ENCODE results near the gene WDR11. TPM values are rescaled to one million over a fixed set of nuclear protein-coding genes. Genes with fewer than 3 reads are reported as not detected.
A peak's percentile ranks its signal among the peaks of the same experiment; 100 is the strongest.

Gene WDR11
- total and polyA plus RNA-seq, 2 donors from 2014 or later: 20.5 to 60.8 TPM

DNA sequence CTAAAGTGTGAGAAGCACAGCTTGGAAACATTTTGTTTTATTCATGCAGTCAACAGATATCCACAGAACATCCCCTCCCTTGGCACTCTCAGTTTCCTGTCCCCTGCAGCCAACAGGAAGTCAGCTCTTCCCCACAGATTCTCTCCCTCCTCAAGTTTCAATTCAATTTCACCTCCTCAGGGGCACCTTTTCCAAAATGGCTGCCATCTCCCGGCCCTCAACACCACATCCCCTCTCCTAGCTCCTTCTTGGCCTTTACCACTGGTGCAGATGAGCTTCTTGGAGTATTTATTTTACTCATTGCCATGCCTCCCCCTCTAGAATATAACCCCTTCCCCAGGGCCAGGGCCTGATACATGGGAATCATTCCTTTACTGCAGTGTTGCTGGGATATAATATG is 94.0 kb downstream of the WDR11 start:
- intact Hi-C loops (cut with DNase I): loop anchor here (5.0 to 10.0 kb wide), 3 partner anchors 657 to 950 kb away; no protein-coding TSS in a partner anchor
- Histone ChIP-seq H3K4me3 (ENCODE audit: low read length in 3 of 3) (no peak overlapping the region), H3K9me3 (ENCODE audit: control insufficient read depth in 2 of 3, insufficient read depth in 1 of 3, low read length in 3 of 3) (no peaks in the 10 kb centered on the region), H3K36me3 (ENCODE audit: control insufficient read depth in 2 of 3, insufficient read depth in 3 of 3, low read length in 3 of 3) (no peaks in the 10 kb centered on the region), H3K27ac (ENCODE audit: low read depth in 2 of 2, low read length in 2 of 2) (no peak overlapping the region), H3K4me1 (ENCODE audit: control insufficient read depth in 2 of 3, insufficient read depth in 2 of 3, low read depth in 1 of 3, low read length in 3 of 3) (peaks cover 0 to 4% (median 3%) of the 10 kb centered on the region in 3 donors), H3K27me3 (ENCODE audit: control insufficient read depth, insufficient read depth, low read length) (no peaks in the 10 kb centered on the region), H3K9ac (ENCODE audit: low read length in 3 of 3) (no peak overlapping the region)
- FAIRE-seq (no peak), DNase-seq (no peak)
- TF ChIP-seq, protein P1, sequence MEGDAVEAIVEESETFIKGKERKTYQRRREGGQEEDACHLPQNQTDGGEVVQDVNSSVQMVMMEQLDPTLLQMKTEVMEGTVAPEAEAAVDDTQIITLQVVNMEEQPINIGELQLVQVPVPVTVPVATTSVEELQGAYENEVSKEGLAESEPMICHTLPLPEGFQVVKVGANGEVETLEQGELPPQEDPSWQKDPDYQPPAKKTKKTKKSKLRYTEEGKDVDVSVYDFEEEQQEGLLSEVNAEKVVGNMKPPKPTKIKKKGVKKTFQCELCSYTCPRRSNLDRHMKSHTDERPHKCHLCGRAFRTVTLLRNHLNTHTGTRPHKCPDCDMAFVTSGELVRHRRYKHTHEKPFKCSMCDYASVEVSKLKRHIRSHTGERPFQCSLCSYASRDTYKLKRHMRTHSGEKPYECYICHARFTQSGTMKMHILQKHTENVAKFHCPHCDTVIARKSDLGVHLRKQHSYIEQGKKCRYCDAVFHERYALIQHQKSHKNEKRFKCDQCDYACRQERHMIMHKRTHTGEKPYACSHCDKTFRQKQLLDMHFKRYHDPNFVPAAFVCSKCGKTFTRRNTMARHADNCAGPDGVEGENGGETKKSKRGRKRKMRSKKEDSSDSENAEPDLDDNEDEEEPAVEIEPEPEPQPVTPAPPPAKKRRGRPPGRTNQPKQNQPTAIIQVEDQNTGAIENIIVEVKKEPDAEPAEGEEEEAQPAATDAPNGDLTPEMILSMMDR (IDR thresholded peaks at IDR 0.05; ENCODE audit: borderline replicate concordance, extremely low read depth, insufficient read depth): no peak

DNA sequence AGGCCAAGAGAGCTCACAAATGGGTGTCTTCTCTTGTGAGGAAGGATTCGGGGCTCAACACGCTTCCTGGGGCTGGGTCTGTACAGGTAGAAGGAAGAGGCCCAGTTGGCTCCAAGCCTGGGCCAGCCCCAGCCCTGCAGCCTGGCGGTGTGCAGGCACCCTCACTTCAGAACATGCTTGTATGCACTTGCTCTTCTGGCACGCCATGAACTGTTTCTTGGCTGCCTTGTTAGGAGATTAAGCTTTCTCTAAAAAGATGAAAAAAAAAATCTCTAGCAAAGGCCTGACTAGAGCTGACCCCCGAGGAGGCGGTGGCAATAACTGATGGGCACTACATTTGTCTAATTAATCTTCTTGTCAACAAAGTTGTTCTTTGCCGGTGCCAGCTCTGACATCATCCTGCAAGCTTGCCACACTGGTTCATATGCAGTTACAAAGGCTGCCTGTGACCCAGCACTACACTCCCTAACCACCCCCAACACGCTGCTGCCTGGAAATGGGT is 94.7 kb downstream of the WDR11 start:
- Histone ChIP-seq H3K36me3 (ENCODE audit: control insufficient read depth in 2 of 3, insufficient read depth in 3 of 3, low read length in 3 of 3) (no peaks in the 10 kb centered on the region), H3K4me3 (ENCODE audit: low read length in 3 of 3) (no peak overlapping the region), H3K9me3 (ENCODE audit: control insufficient read depth in 2 of 3, insufficient read depth in 1 of 3, low read length in 3 of 3) (no peaks in the 10 kb centered on the region), H3K4me1 (ENCODE audit: control insufficient read depth in 2 of 3, insufficient read depth in 2 of 3, low read depth in 1 of 3, low read length in 3 of 3) (peaks cover 0 to 4% (median 3%) of the 10 kb centered on the region in 3 donors), H3K27me3 (ENCODE audit: control insufficient read depth, insufficient read depth, low read length) (no peaks in the 10 kb centered on the region), H3K9ac (ENCODE audit: low read length in 3 of 3) (no peak overlapping the region), H3K27ac (ENCODE audit: low read depth in 2 of 2, low read length in 2 of 2) (no peak overlapping the region)
- DNase-seq (peak in 2 of 5 donors; percentile 39 to 44), FAIRE-seq (no peak)
- TF ChIP-seq, protein P1 (IDR thresholded peaks at IDR 0.05; ENCODE audit: borderline replicate concordance, extremely low read depth, insufficient read depth): no peak
- intact Hi-C loops (cut with DNase I): loop anchor here (5.0 to 10.0 kb wide), 3 partner anchors 656 to 949 kb away; no protein-coding TSS in a partner anchor

DNA sequence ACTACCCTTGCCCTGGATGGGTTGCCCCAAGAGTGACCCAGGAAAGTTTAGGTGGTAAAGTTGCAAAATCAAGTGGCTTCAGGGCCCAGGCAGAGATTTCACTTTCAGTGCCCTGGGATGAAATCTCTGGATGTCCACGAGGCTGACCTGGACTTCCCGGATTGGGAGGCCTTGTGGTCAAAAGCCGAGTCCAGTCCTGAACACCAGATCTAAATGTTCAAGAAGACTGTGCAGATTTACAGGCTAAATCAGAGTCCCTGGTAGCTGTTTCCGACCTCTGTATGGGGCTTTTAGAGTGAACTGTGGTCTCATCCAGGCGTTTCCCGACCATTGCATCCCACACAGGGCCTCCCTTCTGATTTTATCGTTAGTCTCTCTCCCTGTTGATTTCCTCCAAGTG is 95.3 kb downstream of the WDR11 start:
- Histone ChIP-seq H3K4me1 (ENCODE audit: control insufficient read depth in 2 of 3, insufficient read depth in 2 of 3, low read depth in 1 of 3, low read length in 3 of 3) (peaks cover 0 to 4% (median 3%) of the 10 kb centered on the region in 3 donors), H3K27ac (ENCODE audit: low read depth in 2 of 2, low read length in 2 of 2) (no peak overlapping the region), H3K9ac (ENCODE audit: low read length in 3 of 3) (no peak overlapping the region), H3K4me3 (ENCODE audit: low read length in 3 of 3) (no peak overlapping the region), H3K9me3 (ENCODE audit: control insufficient read depth in 2 of 3, insufficient read depth in 1 of 3, low read length in 3 of 3) (no peaks in the 10 kb centered on the region), H3K27me3 (ENCODE audit: control insufficient read depth, insufficient read depth, low read length) (no peaks in the 10 kb centered on the region), H3K36me3 (ENCODE audit: control insufficient read depth in 2 of 3, insufficient read depth in 3 of 3, low read length in 3 of 3) (no peaks in the 10 kb centered on the region)
- intact Hi-C loops (cut with DNase I): loop anchor here (5.0 to 10.0 kb wide), 3 partner anchors 656 to 948 kb away; no protein-coding TSS in a partner anchor
- no peak for DNase-seq
- FAIRE-seq: no peak
- TF ChIP-seq, protein P1 (IDR thresholded peaks at IDR 0.05; ENCODE audit: borderline replicate concordance, extremely low read depth, insufficient read depth): no peak

Measured in kidney (tissue), 14 donors.